ENCODE data around the gene SEMA5B. TPM values are rescaled to one million over a fixed set of nuclear protein-coding genes. Genes with fewer than 3 reads are reported as not detected.

Gene SEMA5B
- total RNA-seq, 2 experiments from 2014 or later: 0.13 to 2.3 TPM

GRCh38 chr3:122957707-122958689, 69.6 kb downstream of the SEMA5B start:
- Histone ChIP-seq H2AFZ (ENCODE audit: low read length) (no peak overlapping the region), H3K36me3 (ENCODE audit: insufficient read depth, low read length) (no peaks in the 10 kb centered on the region)

GRCh38 chr3:122956693-122957455, 70.7 kb downstream of the SEMA5B start:
- no peaks in the 10 kb centered on the region for H3K9me3 ChIP-seq (ENCODE audit: low read length)
- BruUV-seq (replicated peaks): no TSS peak
- ChIA-PET POLR2A (interaction anchor here (0.5 kb wide), 1 partner anchor 9 kb away, joined by 3 read pairs; no protein-coding TSS in a partner anchor), CTCF (ENCODE audit: unreplicated experiment) (no interaction called here)
- no peak overlapping the region for H3K4me2 ChIP-seq (ENCODE audit: low read length)
- no peaks in the 10 kb centered on the region for H3K4me1 ChIP-seq (ENCODE audit: insufficient read depth, low read length, poor library complexity, severe bottlenecking)
- no peak overlapping the region for H3K27ac ChIP-seq (ENCODE audit: low read depth, low read length, poor library complexity, severe bottlenecking)
- intact Hi-C loops (cut with micrococcal nuclease; ENCODE audit: unreplicated experiment): no loop called here
- H3K36me3 ChIP-seq (ENCODE audit: insufficient read depth, low read length): no peaks in the 10 kb centered on the region
- H4K20me1 ChIP-seq (ENCODE audit: insufficient read depth, low read length): no peaks in the 10 kb centered on the region
- no peak overlapping the region for H3K4me3 ChIP-seq (ENCODE audit: low read depth, low read length, poor library complexity, severe bottlenecking)
- DNase-seq (ENCODE audit: low spot score): no peak
- H3K9me2 ChIP-seq (ENCODE audit: insufficient read depth, low read length): no peaks in the 10 kb centered on the region
- no peaks in the 10 kb centered on the region for H3K79me2 ChIP-seq (ENCODE audit: insufficient read depth, low read depth, low read length)
- H2AFZ ChIP-seq (ENCODE audit: low read length): no peak overlapping the region
- TF ChIP-seq CTCF (conservative IDR thresholded peaks at IDR 0.05; ENCODE audit: low read length) (no peak), EZH2phosphoT487 (IDR thresholded peaks at IDR 0.05; ENCODE audit: borderline replicate concordance, low read depth, low read length) (no peak)

More at GRCh38 chr3:122957707-122958689, 69.6 kb downstream of the SEMA5B start:
- Histone ChIP-seq H3K9me3 (ENCODE audit: low read length) (no peaks in the 10 kb centered on the region), H3K27ac (ENCODE audit: low read depth, low read length, poor library complexity, severe bottlenecking) (no peak overlapping the region), H3K79me2 (ENCODE audit: insufficient read depth, low read depth, low read length) (no peaks in the 10 kb centered on the region), H4K20me1 (ENCODE audit: insufficient read depth, low read length) (no peaks in the 10 kb centered on the region), H3K4me1 (ENCODE audit: insufficient read depth, low read length, poor library complexity, severe bottlenecking) (no peaks in the 10 kb centered on the region), H3K4me2 (ENCODE audit: low read length) (no peak overlapping the region), H3K4me3 (ENCODE audit: low read depth, low read length, poor library complexity, severe bottlenecking) (no peak overlapping the region), H3K9me2 (ENCODE audit: insufficient read depth, low read length) (no peaks in the 10 kb centered on the region)
- no TSS peak for BruUV-seq (replicated peaks)
- TF ChIP-seq CTCF (conservative IDR thresholded peaks at IDR 0.05; ENCODE audit: low read length) (no peak), EZH2phosphoT487 (IDR thresholded peaks at IDR 0.05; ENCODE audit: borderline replicate concordance, low read depth, low read length) (no peak)
- POLR2A ChIA-PET: interaction anchor here (0.5 kb wide), 1 partner anchor 8 kb away, joined by 3 read pairs; no protein-coding TSS in a partner anchor
- CTCF ChIA-PET (ENCODE audit: unreplicated experiment): no interaction called here
- no peak for DNase-seq (ENCODE audit: low spot score)
- intact Hi-C loops (cut with micrococcal nuclease; ENCODE audit: unreplicated experiment): no loop called here
